ENCODE data around the gene CAPG.

The CAPG gene

GRCh38 chr2:85427300-85427835, 17.2 kb upstream of the CAPG start:
- no peak overlapping the region for H3K27ac ChIP-seq
- TF ChIP-seq, protein P1, sequence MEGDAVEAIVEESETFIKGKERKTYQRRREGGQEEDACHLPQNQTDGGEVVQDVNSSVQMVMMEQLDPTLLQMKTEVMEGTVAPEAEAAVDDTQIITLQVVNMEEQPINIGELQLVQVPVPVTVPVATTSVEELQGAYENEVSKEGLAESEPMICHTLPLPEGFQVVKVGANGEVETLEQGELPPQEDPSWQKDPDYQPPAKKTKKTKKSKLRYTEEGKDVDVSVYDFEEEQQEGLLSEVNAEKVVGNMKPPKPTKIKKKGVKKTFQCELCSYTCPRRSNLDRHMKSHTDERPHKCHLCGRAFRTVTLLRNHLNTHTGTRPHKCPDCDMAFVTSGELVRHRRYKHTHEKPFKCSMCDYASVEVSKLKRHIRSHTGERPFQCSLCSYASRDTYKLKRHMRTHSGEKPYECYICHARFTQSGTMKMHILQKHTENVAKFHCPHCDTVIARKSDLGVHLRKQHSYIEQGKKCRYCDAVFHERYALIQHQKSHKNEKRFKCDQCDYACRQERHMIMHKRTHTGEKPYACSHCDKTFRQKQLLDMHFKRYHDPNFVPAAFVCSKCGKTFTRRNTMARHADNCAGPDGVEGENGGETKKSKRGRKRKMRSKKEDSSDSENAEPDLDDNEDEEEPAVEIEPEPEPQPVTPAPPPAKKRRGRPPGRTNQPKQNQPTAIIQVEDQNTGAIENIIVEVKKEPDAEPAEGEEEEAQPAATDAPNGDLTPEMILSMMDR (IDR thresholded peaks at IDR 0.05) = no peak

GRCh38 chr2:85425588-85425987, 15.4 kb upstream of the CAPG start:
- no peak for DNase-seq (ENCODE audit: low spot score)
- TF ChIP-seq, protein P1 (IDR thresholded peaks at IDR 0.05) = no peak
- Histone ChIP-seq H3K4me3 (no peak overlapping the region), H3K27ac (no peak overlapping the region)

More at GRCh38 chr2:85427300-85427835, 17.2 kb upstream of the CAPG start:
- no peak overlapping the region for H3K4me3 ChIP-seq
- DNase-seq (ENCODE audit: low spot score) = no peak

DNA sequence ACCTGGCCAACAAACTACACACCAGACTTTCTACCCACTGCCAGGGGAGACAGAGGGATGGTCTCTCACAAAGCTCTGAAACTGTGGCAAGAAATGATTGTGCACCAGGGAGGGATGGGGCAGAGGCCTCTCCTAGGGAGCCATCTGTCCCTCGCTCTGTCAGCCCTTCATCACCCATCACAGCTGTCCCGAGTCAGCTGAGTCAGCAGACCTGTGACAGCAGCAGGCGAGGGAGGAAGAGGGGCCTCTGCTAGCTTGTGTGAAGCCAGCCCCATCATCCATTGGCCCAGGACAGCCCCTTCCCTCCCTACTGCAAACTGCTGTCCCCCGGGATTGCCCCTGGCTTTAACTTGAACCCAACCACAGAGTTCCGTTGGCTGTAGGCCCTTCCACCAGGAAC, 13.4 kb upstream of the CAPG start:
- no peak for DNase-seq (ENCODE audit: low spot score)
- TF ChIP-seq, protein P1 (IDR thresholded peaks at IDR 0.05) = no peak
- H3K4me3 ChIP-seq = no peak overlapping the region
- no peak overlapping the region for H3K27ac ChIP-seq

DNA sequence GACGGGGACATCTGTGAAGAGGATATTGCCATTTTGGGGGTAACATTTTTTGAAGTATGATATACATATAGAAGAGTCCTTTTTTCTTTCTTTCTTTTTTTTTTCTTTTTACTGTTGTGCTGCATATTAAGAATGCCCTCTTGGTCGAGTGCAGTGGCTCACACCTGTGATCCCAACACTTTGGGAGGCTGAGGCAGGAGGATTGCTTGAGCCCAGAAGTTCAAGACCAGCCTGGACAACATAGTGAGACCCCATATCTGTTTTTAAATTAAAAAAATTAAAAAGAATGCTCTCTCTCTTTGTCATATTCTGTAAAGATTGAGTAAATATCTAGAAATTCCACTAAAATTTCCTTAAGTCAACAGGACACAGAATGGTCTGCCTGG, 11.9 kb upstream of the CAPG start:
- H3K27ac ChIP-seq = no peak overlapping the region
- no peak overlapping the region for H3K4me3 ChIP-seq
- no peak for DNase-seq (ENCODE audit: low spot score)
- TF ChIP-seq, protein P1 (IDR thresholded peaks at IDR 0.05) = no peak

- H3K4me3 ChIP-seq = no peak overlapping the region
- TF ChIP-seq, protein P1 (IDR thresholded peaks at IDR 0.05) = no peak
- no peak for DNase-seq (ENCODE audit: low spot score)
- H3K27ac ChIP-seq = peak overlapping the region; percentile 57 to 97
These were observed 11.3 kb upstream of the CAPG start for GRCh38 chr2:85421260-85422071.

- TF ChIP-seq, protein P1 (IDR thresholded peaks at IDR 0.05) = peak; percentile 96
These were observed 10.5 kb upstream of the CAPG start for GRCh38 chr2:85420536-85421259.

More at GRCh38 chr2:85420536-85421259, 10.5 kb upstream of the CAPG start:
- DNase-seq (ENCODE audit: low spot score) = peak; percentile 90
- peak overlapping the region; percentile 63 for H3K4me3 ChIP-seq
- H3K27ac ChIP-seq = peak overlapping the region; percentile 57 to 97
